Epithelial cell of proximal tubule (primary cell): ENCODE results near the gene LSAMP. TPM values are rescaled to one million over a fixed set of nuclear protein-coding genes. Genes with fewer than 3 reads are reported as not detected.

ENCODE experiments used
- DNase-seq: peaks from one replicate; pipeline ENCODE4 v3.0.0-alpha.2; 2011; ENCODE audit warnings: low read depth
- H3K4me3 ChIP-seq: 2 replicates; pipeline ENCODE4 v1.5.1; 2011; ENCODE audit warnings: low read depth, mild to moderate bottlenecking, low read length
- total RNA-seq: library from RNA; depleted of rRNA; stranded (reverse); fragments of >200 nt; gene quantifications from 2 replicates; pipeline ENCODE4 v1.2.3, GENCODE V29; 2015
- TF ChIP-seq, protein P1 (sequence below): conservative IDR thresholded peaks from 2 replicates; pipeline ENCODE4 v1.5.1; 2012; ENCODE audit warnings: low read depth, mild to moderate bottlenecking, low read length

The LSAMP gene
- 0.87 and 5.1 TPM in 2 replicates for total RNA-seq

DNA sequence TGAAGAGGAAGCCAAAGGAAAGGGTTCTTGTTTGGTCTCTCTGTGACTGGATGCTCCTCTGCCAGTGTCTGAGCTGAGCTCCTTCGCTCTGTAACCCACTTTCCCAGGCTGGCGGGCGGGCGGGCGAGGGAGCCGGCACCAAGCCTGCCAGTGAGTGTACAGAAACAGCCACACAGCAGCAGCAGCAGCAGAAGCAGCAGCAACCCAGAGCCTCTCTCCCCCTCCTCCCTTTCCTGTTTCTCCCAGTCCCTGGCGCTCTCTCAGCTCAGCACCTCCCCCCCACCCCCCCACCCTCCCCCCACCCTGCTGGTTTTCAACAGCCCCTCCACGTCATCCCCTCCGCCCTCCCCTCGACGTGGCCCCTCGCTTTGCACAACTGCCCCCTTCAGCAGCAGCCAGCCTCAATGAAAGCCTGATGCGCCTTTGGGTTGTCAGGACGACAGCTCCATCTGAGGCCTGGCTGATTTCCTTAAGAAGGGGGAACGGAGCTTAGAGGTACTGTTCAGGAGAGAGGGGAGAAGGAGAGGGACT lies at the start of gene LSAMP:
TSS of gene LSAMP (minus strand) at position 177 of the 531 bp plus-strand sequence.
- H3K4me3 ChIP-seq, result peak within 1 kb of the TSS; percentile 44

DNA sequence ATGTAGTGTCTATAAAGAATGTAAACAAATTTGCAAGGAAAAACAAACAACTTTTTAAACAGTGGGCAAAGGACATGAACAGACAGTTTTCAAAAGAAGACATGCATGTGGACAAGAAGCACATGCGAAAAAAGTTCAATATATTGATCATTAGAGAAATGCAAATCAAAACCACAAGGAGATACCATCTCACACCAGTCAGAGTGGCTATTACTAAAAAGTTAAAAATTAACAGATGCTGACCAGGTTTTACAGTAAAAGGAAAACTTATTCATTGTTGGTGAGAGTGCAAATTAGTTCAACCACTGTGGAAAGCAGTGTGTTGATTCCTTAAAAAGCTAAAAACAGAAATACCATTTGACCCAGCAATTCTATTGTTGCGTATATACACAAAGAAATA lies 47.1 kb upstream of the LSAMP start:
- no peak for DNase-seq
- TF ChIP-seq, protein P1, sequence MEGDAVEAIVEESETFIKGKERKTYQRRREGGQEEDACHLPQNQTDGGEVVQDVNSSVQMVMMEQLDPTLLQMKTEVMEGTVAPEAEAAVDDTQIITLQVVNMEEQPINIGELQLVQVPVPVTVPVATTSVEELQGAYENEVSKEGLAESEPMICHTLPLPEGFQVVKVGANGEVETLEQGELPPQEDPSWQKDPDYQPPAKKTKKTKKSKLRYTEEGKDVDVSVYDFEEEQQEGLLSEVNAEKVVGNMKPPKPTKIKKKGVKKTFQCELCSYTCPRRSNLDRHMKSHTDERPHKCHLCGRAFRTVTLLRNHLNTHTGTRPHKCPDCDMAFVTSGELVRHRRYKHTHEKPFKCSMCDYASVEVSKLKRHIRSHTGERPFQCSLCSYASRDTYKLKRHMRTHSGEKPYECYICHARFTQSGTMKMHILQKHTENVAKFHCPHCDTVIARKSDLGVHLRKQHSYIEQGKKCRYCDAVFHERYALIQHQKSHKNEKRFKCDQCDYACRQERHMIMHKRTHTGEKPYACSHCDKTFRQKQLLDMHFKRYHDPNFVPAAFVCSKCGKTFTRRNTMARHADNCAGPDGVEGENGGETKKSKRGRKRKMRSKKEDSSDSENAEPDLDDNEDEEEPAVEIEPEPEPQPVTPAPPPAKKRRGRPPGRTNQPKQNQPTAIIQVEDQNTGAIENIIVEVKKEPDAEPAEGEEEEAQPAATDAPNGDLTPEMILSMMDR, result no peak
- H3K4me3 ChIP-seq, result no peak overlapping the region

More for the DNA sequence above, at the start of gene LSAMP:
- DNase-seq, result no peak
- TF ChIP-seq, protein P1, result no peak

DNA sequence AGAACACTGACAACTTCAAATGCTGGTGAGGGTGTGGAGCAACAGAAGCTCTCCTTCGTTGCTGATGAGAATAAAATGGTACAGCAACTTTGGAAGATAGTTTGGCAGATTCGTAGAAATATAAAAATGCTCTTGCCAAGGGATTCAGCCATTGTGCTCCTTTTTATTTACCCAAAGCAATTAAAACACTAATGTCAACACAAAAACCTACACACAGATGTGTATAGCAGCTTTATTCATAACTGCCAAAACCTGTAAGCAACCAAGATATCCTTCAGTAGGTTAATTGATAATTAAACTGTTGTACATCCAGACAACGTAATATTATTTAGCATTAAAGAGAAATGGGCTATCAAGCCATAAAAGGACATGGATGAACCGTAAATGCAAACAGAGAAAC lies 37.8 kb upstream of the LSAMP start:
- TF ChIP-seq, protein P1, result no peak
- no peak for DNase-seq
- no peak overlapping the region for H3K4me3 ChIP-seq

DNA sequence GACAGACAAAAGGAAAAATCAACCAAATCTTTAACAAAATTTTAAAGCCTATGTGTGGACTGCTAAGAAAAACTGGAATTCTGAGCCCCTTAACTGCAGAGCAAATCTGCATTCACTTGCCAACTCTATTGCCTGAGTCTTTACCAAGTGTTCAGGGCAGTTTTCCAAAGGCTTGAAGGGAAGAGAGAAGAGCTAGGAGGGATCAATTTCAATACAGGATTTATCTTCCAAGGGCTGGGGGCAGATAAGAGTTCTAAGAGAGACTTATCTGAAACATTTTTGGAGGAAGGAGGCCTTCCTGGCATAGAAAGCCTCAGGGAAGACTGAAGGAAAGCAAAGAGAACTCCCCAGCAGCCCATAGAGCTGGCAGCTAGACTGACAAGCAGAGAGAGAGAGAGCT lies 31.4 kb upstream of the LSAMP start:
- no peak for DNase-seq
- TF ChIP-seq, protein P1, result no peak
- H3K4me3 ChIP-seq, result no peak overlapping the region

DNA sequence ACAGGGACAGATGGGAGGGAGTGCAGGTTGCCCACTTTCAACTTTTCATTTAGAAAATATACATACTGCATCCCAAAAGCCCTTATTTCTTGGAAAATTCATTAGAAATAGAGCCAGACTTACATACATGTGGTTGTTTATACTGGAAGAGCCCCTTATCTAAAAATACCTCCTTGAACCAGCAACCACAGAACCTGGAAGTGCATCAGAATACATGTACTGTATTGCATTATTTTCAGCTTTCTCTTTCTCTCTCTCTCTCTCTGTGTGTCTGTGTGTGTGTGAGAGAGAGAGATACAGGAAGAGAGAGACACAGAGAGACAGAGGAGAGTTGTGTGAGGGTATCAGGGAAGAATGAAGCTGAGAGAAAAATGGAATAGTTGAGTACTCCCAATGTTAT lies 29.5 kb upstream of the LSAMP start:
- TF ChIP-seq, protein P1, result no peak
- no peak for DNase-seq
- no peak overlapping the region for H3K4me3 ChIP-seq

DNA sequence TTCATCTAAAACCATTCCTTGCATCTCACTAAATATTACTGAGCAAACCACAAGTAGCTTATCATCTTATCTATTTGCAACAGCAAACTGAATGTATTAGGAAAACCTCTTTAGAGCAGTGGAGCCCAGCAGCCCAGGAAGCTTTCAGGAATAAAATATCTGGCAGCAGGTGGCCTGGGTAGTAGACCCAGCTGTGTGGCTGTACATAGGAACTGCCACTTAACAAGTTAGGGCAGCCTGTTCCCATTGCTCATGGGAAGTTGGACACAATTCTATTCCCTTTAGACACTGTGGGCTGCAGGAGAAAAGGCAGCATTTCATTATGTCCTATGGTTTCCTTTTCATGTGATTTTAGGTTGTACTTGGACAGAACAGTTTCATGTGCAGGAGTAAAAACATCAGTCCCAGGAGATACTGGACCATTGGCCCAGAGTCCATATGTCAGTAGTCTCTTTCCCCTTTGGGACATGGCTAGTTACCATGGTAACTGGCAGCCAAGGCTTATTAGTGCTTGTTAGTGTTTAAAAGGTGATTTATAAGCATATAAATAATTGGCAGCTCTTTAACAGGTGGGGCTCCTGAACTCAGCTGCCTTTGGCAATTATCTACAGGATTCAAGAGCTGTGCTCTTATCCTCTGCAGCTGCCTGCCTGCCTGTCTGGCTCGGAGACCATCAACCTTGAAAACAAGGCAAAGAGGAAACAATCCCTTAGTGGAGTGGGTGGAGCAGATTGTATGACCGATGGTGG lies 28.9 kb upstream of the LSAMP start:
- TF ChIP-seq, protein P1, result no peak
- H3K4me3 ChIP-seq, result no peak overlapping the region
- no peak for DNase-seq

DNA sequence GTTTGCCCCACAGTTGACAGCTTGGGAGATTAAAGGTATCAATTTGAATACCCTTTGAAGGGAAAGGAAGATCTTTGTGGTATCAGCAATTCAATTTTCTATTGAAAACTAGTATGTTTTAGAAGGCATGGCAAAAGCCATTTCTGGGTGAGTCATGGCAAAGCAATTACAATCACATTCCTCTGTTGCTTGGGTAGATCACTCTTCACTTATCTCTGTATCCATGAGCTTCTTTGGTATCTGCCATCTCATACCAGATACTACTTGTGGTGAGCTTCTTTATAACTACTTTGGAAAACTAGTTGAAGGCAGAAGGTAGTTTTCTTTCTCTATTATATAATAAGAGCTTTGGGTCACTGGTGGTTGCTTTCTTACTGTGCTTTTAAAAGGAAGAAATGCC lies 28.3 kb upstream of the LSAMP start:
- DNase-seq, result no peak
- TF ChIP-seq, protein P1, result no peak
- H3K4me3 ChIP-seq, result no peak overlapping the region
